Esophagus muscularis mucosa (tissue), 4 donors: ENCODE measurements around the gene NECTIN1. TPM values are rescaled to one million over a fixed set of nuclear protein-coding genes. Genes with fewer than 3 reads are reported as not detected.
A peak's percentile ranks its signal among the peaks of the same experiment; 100 is the strongest.

ENCODE experiments used
- DNase-seq: peaks from one replicate; pipeline ENCODE4 v3.0.0-alpha.2; 2017; ENCODE audit errors: extremely low spot score
- H3K27ac ChIP-seq, 4 donors: fragments of 200-600 bp; sonication (generic); replicated peaks in 1 of 4; 1 replicate in 3 of 4; 2 replicates in 1 of 4; pipeline ENCODE4 v1.5.1; 2016 to 2019; ENCODE audit warnings: mild to moderate bottlenecking in 1 of 4
- H3K27me3 ChIP-seq, 4 donors: fragments of 200-600 bp; sonication (generic); one replicate each; pipeline versions ENCODE4 v1.5.1 to v1.6.0; 2016 to 2019
- H3K36me3 ChIP-seq, 4 donors: fragments of 200-600 bp; sonication (generic); one replicate each; pipeline ENCODE4 v1.5.1; 2016 to 2019
- H3K4me1 ChIP-seq, 4 donors: fragments of 200-600 bp; sonication (generic); one replicate each; pipeline ENCODE4 v1.5.1; 2016 to 2019
- H3K4me3 ChIP-seq, 4 donors: fragments of 200-600 bp; sonication (generic); 1 replicate in 2 of 4; 2 replicates in 2 of 4; pipeline ENCODE4 v1.5.1; 2016 to 2019; ENCODE audit warnings: mild to moderate bottlenecking in 4 of 4, moderate library complexity in 1 of 4
- H3K9me3 ChIP-seq, 4 donors: fragments of 200-600 bp; sonication (generic); 1 replicate in 3 of 4; 2 replicates in 1 of 4; pipeline ENCODE4 v1.5.1; 2016 to 2019
- EP300 ChIP-seq: sonication (generic); formaldehyde crosslinking; IDR thresholded peaks from one replicate; pipeline ENCODE4 v1.6.1; 2017; ENCODE audit warnings: antibody characterized with exemption
- POLR2A ChIP-seq: fragments of 450-650 bp; IDR thresholded peaks from one replicate; pipeline ENCODE4 v1.6.1; 2017; ENCODE audit warnings: antibody characterized with exemption, moderate library complexity, mild to moderate bottlenecking, low read depth
- POLR2AphosphoS5 ChIP-seq, 2 donors: sonication (generic); formaldehyde crosslinking; IDR thresholded peaks; one replicate each; pipeline ENCODE4 v1.6.1; 2017; ENCODE audit warnings: antibody characterized with exemption in 2 of 2
- WGBS: methylation state at CpG from one replicate; pipeline ENCODE4 v1.1.5; 2018; 5-methylcytosine and 5-hydroxymethylcytosine counted together
- intact Hi-C: fragments of 100-400 bp; cut with DNase I; formaldehyde crosslinking; loops from one replicate; pipeline ENCODE4 v1.15.1; 2023
- total RNA-seq, 4 donors: library from RNA; depleted of rRNA; stranded (reverse); fragments of >200 nt; gene quantifications; one replicate each; pipeline versions ENCODE4 v1.1.0 to v1.2.1, GENCODE V29; 2016
- TF ChIP-seq, protein P1 (sequence below), 3 experiments: fragments of 200-600 bp in 2 of 3; fragments of 450-650 bp in 1 of 3; sonication (generic) in 2 of 3; IDR thresholded peaks; one replicate each; pipeline ENCODE4 v1.5.1; 2017 to 2019; ENCODE audit warnings: antibody characterized with exemption in 3 of 3, mild to moderate bottlenecking in 2 of 3, moderate library complexity in 1 of 3

NECTIN1 gene
- total RNA-seq, 4 donors from 2014 or later, result 1.7 to 4.0 (median 2.5) TPM

GRCh38 chr11:119641983-119642745, 86.8 kb downstream of the NECTIN1 start:
- Histone ChIP-seq H3K9me3 (no peaks in the 10 kb centered on the region), H3K27ac (no peak overlapping the region), H3K36me3 (no peaks in the 10 kb centered on the region), H3K4me1 (no peaks in the 10 kb centered on the region), H3K4me3 (no peak overlapping the region), H3K27me3 (peaks cover 0 to 25% (median 0%) of the 10 kb centered on the region in 4 donors)
- no peak for TF ChIP-seq POLR2A
- TF ChIP-seq POLR2AphosphoS5 (IDR thresholded peaks at IDR 0.05), result no peak
- TF ChIP-seq, protein P1, sequence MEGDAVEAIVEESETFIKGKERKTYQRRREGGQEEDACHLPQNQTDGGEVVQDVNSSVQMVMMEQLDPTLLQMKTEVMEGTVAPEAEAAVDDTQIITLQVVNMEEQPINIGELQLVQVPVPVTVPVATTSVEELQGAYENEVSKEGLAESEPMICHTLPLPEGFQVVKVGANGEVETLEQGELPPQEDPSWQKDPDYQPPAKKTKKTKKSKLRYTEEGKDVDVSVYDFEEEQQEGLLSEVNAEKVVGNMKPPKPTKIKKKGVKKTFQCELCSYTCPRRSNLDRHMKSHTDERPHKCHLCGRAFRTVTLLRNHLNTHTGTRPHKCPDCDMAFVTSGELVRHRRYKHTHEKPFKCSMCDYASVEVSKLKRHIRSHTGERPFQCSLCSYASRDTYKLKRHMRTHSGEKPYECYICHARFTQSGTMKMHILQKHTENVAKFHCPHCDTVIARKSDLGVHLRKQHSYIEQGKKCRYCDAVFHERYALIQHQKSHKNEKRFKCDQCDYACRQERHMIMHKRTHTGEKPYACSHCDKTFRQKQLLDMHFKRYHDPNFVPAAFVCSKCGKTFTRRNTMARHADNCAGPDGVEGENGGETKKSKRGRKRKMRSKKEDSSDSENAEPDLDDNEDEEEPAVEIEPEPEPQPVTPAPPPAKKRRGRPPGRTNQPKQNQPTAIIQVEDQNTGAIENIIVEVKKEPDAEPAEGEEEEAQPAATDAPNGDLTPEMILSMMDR (IDR thresholded peaks at IDR 0.05), result peak in 2 of 3 experiments; percentile 20 to 45
- WGBS, result 78% methylated on average over 10 of the region's 12 CpGs
- intact Hi-C loops, result no loop called here
- DNase-seq, result no peak

DNA sequence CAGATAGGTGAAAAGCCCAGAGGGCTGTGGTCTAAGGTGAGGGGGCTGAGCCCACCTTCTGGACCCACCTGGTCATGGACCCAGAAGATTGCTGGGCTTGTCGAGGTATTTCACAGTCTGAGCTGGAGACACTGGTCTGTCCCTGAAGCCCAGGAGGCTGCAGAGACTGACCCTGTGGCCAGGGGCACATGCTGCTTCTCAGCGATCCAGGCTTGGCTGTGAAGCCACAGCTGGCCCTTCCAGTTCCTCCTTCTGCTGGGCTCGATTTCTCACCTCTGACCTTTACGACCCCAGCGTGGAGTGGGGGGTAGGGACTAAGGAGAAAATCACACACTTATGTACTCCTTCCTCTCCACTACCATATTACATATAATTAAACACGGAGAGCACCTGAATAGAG, 88.5 kb downstream of the NECTIN1 start:
- Histone ChIP-seq H3K4me3 (no peak overlapping the region), H3K27ac (no peak overlapping the region), H3K9me3 (no peaks in the 10 kb centered on the region), H3K36me3 (no peaks in the 10 kb centered on the region), H3K4me1 (no peaks in the 10 kb centered on the region), H3K27me3 (peaks cover 0 to 28% (median 0%) of the 10 kb centered on the region in 4 donors)
- no peak for TF ChIP-seq EP300
- TF ChIP-seq, protein P1 (IDR thresholded peaks at IDR 0.05), result no peak
- TF ChIP-seq POLR2AphosphoS5 (IDR thresholded peaks at IDR 0.05), result no peak
- DNase-seq, result no peak
- 46% methylated on average over 6 of the region's 6 CpGs for WGBS
- intact Hi-C loops, result no loop called here

- Histone ChIP-seq H3K4me3 (no peak overlapping the region), H3K9me3 (no peaks in the 10 kb centered on the region), H3K27me3 (peaks cover 0 to 28% (median 0%) of the 10 kb centered on the region in 4 donors), H3K4me1 (no peaks in the 10 kb centered on the region), H3K36me3 (no peaks in the 10 kb centered on the region), H3K27ac (no peak overlapping the region)
- no peak for DNase-seq
- TF ChIP-seq EP300 (no peak), POLR2A (no peak), POLR2AphosphoS5 (IDR thresholded peaks at IDR 0.05) (no peak)
- TF ChIP-seq, protein P1 (IDR thresholded peaks at IDR 0.05), result no peak
- 66% methylated on average over 11 of the region's 11 CpGs for WGBS
- intact Hi-C loops, result no loop called here
Observed at GRCh38 chr11:119639642-119640205, 89.3 kb downstream of the NECTIN1 start.

DNA sequence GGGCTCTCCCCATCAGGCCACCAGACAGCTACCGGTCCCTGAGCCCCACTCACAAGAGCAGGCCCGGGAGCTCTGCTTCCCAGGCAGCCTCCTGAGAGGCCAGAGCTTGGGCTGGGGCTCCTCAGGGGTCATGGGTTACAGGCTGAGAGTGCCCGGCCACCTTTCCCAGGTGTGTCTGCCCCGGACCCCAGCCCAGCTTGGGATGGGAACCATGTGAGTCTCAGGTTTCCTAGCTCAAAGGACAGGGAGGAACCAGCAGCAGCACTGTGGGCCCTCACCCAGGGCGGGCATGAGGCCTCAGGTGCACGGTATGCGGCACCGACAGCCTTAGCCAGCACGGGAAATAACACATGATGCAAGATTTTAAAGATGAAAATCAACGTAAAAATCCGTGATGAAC, 90.1 kb downstream of the NECTIN1 start:
- no peak for DNase-seq
- no peak overlapping the region for H3K27ac ChIP-seq
- intact Hi-C loops, result no loop called here
- peaks cover 0 to 25% (median 0%) of the 10 kb centered on the region in 4 donors for H3K27me3 ChIP-seq
- H3K9me3 ChIP-seq, result no peaks in the 10 kb centered on the region
- 83% methylated on average over 7 of the region's 11 CpGs for WGBS
- H3K36me3 ChIP-seq, result no peaks in the 10 kb centered on the region
- TF ChIP-seq POLR2AphosphoS5 (IDR thresholded peaks at IDR 0.05), result no peak
- TF ChIP-seq EP300, result no peak
- TF ChIP-seq, protein P1 (IDR thresholded peaks at IDR 0.05), result no peak
- no peak for TF ChIP-seq POLR2A
- H3K4me1 ChIP-seq, result no peaks in the 10 kb centered on the region
- no peak overlapping the region for H3K4me3 ChIP-seq
